ENCODE measurements around the gene KIF17.

GRCh38 chr1:20668581-20668980, 49.2 kb downstream of the KIF17 start:
- TF ChIP-seq POLR2A (IDR thresholded peaks at IDR 0.05) (no peak), CTCF (IDR thresholded peaks at IDR 0.05) (no peak)
